Inflammatory macrophage treated with lipopolysaccharide for 1 hour (primary cell): ENCODE data around the gene TAGLN2.

Experiments used
- DNase-seq, 2 donors: peaks; one replicate each; pipeline ENCODE4 v3.0.0-alpha.2; 2020 to 2022

Gene TAGLN2

DNA sequence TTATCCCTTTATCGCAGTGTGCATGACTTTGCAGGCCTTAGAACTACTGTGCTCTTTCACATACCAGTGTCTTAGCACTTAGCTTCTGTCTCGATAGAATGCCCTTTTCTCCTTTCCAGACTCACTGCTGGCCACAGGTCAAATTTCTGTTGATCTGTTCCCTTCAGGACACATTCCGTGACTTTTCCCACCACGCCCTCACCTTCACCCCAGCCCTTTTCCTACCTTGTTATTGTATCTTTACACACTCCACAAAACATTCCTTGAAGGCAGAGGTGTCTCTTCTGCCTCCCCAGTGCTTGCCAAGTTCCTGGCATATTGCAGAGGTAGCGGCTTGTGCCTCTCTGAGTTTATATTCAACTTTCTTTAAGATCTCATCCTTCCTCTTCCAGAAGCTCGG, 23.8 kb upstream of the TAGLN2 start:
- no peak for DNase-seq

DNA sequence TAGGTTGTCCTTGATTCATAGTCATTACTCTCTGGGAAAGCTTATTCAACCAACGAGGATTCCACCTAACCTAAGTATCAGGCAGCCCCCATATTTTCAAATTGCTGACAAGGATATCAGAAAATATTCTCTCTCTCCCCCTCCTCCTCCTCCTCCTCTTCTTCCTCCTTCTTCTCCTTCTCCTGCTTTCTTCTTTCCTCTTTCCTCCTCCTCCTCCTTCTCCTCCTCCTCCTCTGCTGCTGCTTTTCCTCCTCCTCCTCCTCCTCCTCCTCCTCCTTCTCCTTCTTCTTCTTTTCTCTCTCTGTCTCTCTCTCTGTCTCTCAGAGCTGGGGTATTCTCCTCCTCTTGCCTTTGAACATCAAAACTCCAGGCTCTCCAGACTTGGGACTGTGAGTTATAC, 22.6 kb upstream of the TAGLN2 start:
- no peak for DNase-seq

- DNase-seq, result no peak
These were observed 21.2 kb upstream of the TAGLN2 start for GRCh38 chr1:159946242-159947187.

DNA sequence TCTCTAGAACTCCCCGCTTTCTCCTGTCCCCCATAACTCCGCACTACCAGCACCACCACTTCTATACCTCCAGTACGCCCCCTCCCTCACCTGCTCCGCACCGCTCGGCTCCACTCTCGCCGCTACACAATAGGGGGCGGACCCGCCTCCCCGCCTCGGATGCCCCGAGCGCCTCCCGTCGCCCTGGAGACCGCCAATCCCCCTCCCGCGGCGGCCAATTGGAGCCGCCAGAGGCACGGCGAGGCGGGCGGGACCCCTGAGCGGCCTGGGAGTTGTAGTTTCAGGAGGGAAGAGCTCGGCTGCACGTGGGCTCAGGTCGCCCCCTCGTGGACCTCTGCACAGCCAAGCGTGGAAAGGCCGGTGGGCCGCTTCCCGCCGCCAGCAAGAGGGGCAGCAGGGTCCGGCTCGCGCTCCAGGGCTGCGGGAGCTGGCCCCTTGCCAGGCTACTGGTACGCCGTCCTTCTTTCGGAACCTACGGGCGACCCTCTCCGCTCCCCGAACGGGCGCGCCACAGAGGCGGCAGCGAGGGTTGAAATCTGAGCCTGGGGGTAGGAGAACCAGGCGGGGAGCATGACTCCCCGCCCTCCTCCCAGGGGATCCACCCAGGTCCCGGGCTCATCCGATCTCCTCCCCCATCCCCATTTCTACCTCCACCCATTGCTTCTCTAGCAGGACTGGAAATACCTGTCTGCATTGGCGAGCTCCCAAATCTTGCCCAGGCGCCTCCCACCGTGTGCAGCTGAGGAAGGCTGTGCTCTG, 20.4 kb upstream of the TAGLN2 start, which contains the start of gene IGSF9:
IGSF9 (minus strand) TSS at position 131 of the 759 bp plus-strand sequence. CDS start 2,159 bp downstream, outside the sequence.
- DNase-seq, result no peak

DNA sequence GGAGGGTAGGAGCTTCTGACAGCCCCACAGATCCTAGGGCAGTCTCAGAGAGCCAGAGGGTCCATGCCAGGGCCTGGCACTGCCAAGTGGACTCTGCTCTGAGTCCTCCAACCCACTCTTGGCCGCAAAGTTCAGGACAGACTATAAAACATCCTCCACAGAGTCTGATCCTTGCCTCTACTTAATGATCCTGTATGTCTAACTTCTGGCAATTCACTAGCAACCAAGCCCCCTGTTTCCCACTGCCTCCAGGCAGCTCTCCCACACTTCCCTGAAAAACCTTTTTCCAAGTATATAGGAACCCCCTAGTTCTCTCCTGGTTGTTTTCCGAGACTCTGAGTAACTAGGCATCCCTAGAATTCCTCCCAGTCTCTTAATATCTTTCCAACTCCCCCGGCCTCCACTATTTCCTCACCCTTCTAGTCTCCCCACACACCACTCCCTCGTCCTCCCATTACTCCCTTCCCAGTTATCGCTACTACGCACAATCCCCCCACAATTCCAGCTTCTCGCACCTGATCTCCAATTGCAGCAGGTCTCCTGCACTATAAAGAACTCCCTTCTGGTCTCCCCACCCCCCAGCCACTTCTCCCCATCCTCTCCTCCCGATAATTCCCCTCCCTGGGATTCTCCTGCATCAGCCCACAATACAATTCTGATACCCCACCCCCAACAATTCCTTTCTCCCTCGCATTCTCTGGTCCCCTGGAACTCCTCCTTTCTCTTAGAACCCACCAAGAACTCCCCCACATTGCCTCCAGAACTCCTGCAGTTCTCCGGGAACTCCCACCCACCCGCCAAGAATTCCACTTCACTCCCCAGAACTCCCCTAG, 19.5 kb upstream of the TAGLN2 start:
- no peak for DNase-seq

DNA sequence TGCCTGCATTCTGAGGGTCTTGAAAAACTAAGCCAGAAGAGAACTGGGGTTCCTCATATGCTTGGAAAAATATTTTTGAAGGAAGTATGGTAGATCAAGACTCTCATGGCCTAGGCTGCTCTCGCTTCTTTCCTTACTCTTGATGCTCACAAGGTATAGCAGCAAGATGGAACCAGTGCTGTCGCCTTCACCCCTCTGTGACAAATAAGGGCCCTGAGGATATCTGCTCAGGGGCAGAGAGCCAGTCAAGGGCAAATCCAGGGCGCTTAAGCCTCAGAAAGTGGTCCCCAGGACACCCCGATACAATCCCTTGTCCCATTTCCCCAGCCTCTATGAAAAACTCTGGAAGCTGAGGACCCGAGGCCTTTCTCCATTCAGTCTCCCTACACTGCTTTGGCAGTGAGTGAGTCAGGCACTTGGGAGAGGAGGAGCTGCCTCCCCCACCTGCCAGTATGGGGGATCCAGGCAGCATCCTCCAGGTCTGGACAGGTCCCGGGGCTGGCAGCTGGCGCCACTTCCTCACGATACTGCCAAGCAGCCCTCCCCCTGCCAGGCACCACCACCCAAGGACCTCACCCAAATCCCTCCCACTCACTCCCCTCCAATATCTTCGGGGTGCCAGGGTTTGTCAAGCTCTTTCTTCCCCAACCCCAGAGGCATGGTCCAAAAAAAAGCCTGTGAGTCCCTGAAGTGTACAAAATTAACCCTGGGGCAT, 18.8 kb upstream of the TAGLN2 start:
- DNase-seq, result no peak

DNA sequence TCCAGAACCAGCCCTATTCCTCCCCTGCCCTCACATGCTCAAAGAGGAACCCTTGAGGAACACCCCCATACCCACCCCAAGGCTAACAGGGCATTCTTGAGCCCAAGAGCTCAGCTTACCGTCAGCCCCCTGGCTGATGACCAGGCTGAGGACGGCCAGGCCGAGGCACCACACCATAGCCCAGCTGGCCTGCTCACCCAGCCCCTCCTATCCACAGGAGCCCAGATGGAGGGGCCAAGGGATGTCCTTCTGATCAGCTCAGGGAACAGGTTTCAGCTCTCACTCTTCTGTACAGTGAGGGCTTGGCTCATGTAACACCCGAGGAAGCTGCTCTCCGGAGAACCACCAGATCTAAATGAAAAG, 18.0 kb upstream of the TAGLN2 start:
- no peak for DNase-seq

GRCh38 chr1:159942632-159943277, 17.4 kb upstream of the TAGLN2 start:
- DNase-seq, result no peak

GRCh38 chr1:159941591-159942560, 16.6 kb upstream of the TAGLN2 start:
- DNase-seq, result no peak

GRCh38 chr1:159941141-159941540, 15.8 kb upstream of the TAGLN2 start:
- DNase-seq, result no peak

- DNase-seq, result no peak
These were observed 14.8 kb upstream of the TAGLN2 start for GRCh38 chr1:159940006-159940620.

DNA sequence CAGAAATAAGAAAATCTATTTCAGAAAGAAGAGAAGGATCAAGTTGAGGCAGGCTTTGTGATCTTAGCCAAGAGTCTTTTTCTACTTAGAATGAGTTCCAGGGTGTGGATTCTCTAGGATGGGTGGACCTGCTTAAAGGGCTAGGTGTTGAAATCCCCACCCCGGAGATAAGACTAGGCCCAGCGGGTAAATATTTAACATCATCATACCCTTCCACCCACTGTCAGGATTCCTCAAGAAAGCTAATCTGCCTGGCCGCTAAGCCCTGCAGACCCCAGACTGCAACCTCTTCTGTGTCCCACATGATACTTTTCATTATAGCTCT, 14.3 kb upstream of the TAGLN2 start:
- no peak for DNase-seq

DNA sequence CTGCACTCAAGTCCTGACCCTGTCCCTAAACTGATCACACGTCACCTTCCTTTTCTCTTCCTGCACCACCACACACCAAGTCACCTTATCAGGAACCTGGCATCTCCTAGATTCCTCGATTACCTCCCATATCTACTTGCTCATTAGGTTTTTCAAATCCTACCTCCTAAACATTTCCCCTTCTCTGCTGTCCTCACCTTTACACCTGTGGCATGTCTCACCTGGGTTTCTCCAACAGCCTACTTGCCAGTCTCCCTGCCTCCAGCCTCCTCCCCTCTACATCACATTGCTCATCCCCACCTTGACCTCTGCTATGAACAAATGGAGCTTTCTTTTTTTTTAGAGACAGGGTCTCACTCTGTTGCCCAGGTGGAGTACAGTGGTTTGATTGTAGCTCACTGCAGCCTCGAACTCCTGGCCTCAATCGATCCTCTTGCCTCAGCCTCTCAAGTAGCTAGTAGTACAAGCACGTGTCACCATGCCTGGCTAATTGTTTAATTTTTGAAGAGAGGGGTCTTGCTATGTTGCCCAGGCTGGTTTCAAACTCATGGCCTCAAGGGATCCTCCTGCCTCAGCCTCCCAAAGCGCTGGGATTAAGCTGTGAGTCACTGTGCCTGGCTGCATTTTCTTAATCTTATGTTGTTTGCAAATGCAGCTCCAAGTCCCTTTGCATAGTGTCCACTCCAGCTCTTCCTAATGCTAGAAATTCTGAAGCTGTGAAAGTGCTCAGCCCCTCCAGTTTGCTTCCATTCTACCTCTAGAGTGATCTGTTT, 13.8 kb upstream of the TAGLN2 start:
- DNase-seq, result no peak

DNA sequence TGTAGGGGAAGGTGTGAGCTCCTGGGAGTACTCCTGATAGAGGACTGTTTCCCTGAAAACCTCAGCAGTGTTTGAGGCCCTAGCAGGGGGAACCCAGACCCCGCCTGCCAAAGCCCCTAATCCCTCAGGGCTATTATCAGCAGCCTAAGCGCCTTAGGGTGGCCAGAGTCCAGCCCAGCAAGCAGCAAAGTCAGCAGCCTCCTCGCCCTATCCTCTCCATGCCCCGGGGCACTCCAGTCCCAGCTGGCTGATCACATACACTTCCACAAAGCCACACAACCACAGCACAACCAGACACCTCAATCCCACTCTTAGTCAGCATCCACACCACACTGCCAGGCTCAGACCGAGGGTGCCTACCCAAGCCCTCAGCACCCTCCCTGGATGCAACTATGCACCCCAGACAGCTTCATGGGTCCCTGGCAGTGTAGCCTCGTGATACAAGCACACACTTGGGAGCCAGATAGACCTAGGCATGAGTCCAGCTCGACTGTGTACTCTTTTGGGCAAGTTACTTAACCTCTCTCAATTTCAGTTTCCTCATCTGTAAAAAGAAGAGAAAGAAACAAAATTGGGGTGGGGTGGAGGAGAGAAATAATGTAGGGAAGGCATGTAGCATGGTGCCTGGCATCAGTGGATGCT, 13.0 kb upstream of the TAGLN2 start:
- DNase-seq, result no peak

GRCh38 chr1:159937054-159937750, 11.9 kb upstream of the TAGLN2 start:
- DNase-seq, result peak; percentile 20 to 36

DNA sequence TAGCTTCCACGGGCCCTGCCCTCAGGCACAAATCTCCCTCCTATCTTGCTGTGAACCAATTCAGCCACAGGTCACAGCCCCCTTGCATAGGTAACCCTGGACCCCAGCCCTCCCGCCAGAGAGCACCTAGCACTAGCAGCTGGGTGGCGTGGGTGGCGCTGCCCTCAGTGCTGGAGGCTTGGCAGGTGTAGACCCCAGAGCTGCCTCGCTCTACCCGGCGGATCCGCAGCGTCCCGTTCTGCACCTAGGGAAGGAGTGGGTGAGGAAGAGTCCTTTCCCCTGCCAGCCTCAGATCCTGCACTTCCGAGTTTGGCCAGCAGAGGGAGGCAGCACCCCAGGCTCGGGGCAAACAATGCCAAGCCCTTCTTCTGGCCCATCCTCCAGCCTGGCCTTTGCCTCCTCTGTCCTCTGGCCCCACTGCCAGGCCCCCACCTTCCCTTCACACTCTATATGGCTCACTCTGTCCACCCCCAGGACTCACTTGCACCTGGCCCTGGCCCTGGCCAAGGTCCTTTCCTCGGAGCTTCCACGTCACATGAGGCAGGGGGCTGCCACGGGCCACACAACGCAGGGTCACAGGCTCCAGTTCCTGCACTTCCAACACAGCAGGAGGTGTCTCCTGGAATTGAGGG, 11.1 kb upstream of the TAGLN2 start:
- DNase-seq, result peak; percentile 29 to 89

- DNase-seq, result peak; percentile 55 to 78
These were observed 10.5 kb upstream of the TAGLN2 start for GRCh38 chr1:159935719-159936272.
